ENCODE data around the gene RIN2.

RIN2 gene

DNA sequence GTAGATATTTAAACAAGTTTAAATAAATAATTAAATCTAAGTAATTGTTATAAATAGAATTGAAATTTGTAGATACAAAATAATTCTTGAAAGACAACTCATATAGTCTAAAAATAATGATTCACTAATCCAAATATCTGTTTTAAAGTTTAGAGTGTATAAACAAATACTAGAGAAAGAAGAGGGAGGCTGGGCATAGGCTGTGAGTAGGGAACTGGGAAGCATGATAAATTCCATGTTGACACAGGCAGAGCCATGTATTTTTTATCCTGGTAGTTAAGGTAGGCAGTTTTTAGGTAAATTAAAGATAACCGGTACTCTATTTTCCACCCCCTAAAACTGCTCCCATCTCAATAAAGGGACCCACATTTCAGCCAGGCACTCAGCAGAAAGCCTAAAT lies 11.7 kb upstream of the RIN2 start:
- TF ChIP-seq, protein P1, sequence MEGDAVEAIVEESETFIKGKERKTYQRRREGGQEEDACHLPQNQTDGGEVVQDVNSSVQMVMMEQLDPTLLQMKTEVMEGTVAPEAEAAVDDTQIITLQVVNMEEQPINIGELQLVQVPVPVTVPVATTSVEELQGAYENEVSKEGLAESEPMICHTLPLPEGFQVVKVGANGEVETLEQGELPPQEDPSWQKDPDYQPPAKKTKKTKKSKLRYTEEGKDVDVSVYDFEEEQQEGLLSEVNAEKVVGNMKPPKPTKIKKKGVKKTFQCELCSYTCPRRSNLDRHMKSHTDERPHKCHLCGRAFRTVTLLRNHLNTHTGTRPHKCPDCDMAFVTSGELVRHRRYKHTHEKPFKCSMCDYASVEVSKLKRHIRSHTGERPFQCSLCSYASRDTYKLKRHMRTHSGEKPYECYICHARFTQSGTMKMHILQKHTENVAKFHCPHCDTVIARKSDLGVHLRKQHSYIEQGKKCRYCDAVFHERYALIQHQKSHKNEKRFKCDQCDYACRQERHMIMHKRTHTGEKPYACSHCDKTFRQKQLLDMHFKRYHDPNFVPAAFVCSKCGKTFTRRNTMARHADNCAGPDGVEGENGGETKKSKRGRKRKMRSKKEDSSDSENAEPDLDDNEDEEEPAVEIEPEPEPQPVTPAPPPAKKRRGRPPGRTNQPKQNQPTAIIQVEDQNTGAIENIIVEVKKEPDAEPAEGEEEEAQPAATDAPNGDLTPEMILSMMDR (conservative IDR thresholded peaks at IDR 0.05; ENCODE audit: low read depth, low read length) = no peak
- H3K79me2 ChIP-seq (ENCODE audit: insufficient read depth, low read depth) = no peaks in the 10 kb centered on the region
- H4K20me1 ChIP-seq (ENCODE audit: insufficient read depth) = no peaks in the 10 kb centered on the region
- H2AFZ ChIP-seq (ENCODE audit: low read depth) = no peak overlapping the region
- no peaks in the 10 kb centered on the region for H3K4me1 ChIP-seq (ENCODE audit: low read depth, poor library complexity, severe bottlenecking)
- H3K27ac ChIP-seq = no peak overlapping the region
- no peak overlapping the region for H3K9ac ChIP-seq
- H3K36me3 ChIP-seq (ENCODE audit: insufficient read depth) = no peaks in the 10 kb centered on the region
- H3K4me3 ChIP-seq (IDR thresholded peaks at IDR 0.05; ENCODE audit: insufficient read depth, low read depth, low read length) = no peak overlapping the region
- no peaks in the 10 kb centered on the region for H3K27me3 ChIP-seq (ENCODE audit: insufficient read depth, low read depth)
- H3K4me2 ChIP-seq = no peak overlapping the region

DNA sequence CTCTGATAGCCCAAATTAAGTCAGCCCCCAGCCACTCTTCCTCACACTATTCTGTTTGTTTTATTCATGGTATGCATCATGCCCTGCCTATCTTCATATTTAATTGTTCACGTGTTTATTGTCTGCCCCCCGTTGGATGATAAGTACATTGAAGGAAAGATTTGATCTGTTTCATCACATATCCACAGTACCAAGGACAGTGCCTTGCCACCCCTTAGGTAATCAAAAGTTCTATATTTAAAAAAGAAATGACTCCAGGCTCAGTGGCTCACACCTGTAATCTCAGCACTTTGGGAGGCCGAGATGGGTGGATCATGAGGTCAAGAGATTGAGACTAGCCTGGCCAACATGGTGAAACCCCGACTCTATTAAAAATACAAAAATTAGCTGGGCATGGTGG lies 10.2 kb upstream of the RIN2 start:
- H3K4me2 ChIP-seq = no peak overlapping the region
- H2AFZ ChIP-seq (ENCODE audit: low read depth) = no peak overlapping the region
- H4K20me1 ChIP-seq (ENCODE audit: insufficient read depth) = no peaks in the 10 kb centered on the region
- H3K27ac ChIP-seq = no peak overlapping the region
- H3K79me2 ChIP-seq (ENCODE audit: insufficient read depth, low read depth) = no peaks in the 10 kb centered on the region
- no peaks in the 10 kb centered on the region for H3K27me3 ChIP-seq (ENCODE audit: insufficient read depth, low read depth)
- TF ChIP-seq, protein P1 (conservative IDR thresholded peaks at IDR 0.05; ENCODE audit: low read depth, low read length) = no peak
- no peaks in the 10 kb centered on the region for H3K36me3 ChIP-seq (ENCODE audit: insufficient read depth)
- no peak overlapping the region for H3K4me3 ChIP-seq (IDR thresholded peaks at IDR 0.05; ENCODE audit: insufficient read depth, low read depth, low read length)
- no peak overlapping the region for H3K9ac ChIP-seq
- H3K4me1 ChIP-seq (ENCODE audit: low read depth, poor library complexity, severe bottlenecking) = no peaks in the 10 kb centered on the region

DNA sequence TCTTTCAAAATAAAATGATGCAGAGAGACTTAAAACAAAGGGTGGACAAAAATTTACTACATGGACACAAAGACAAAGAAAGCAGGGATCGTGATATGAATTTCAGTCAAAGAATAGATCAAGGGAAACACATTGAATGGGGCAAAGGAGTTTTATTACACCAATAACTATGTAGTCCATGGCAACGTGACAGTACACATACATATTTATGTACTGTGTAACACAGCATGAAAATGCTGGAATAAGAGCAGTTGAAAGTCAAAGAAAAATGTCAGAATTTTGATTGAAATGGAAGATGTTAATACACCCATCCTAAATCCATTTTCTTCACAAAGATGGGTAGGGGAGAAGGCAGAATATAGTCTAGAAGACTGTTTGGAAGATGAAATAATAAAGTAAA lies 9.4 kb upstream of the RIN2 start:
- no peak overlapping the region for H3K4me3 ChIP-seq (IDR thresholded peaks at IDR 0.05; ENCODE audit: insufficient read depth, low read depth, low read length)
- H3K4me2 ChIP-seq = no peak overlapping the region
- no peaks in the 10 kb centered on the region for H3K36me3 ChIP-seq (ENCODE audit: insufficient read depth)
- H2AFZ ChIP-seq (ENCODE audit: low read depth) = no peak overlapping the region
- H3K27me3 ChIP-seq (ENCODE audit: insufficient read depth, low read depth) = no peaks in the 10 kb centered on the region
- H3K27ac ChIP-seq = no peak overlapping the region
- no peak overlapping the region for H3K9ac ChIP-seq
- TF ChIP-seq, protein P1 (conservative IDR thresholded peaks at IDR 0.05; ENCODE audit: low read depth, low read length) = no peak
- H4K20me1 ChIP-seq (ENCODE audit: insufficient read depth) = no peaks in the 10 kb centered on the region
- no peaks in the 10 kb centered on the region for H3K4me1 ChIP-seq (ENCODE audit: low read depth, poor library complexity, severe bottlenecking)
- no peaks in the 10 kb centered on the region for H3K79me2 ChIP-seq (ENCODE audit: insufficient read depth, low read depth)

DNA sequence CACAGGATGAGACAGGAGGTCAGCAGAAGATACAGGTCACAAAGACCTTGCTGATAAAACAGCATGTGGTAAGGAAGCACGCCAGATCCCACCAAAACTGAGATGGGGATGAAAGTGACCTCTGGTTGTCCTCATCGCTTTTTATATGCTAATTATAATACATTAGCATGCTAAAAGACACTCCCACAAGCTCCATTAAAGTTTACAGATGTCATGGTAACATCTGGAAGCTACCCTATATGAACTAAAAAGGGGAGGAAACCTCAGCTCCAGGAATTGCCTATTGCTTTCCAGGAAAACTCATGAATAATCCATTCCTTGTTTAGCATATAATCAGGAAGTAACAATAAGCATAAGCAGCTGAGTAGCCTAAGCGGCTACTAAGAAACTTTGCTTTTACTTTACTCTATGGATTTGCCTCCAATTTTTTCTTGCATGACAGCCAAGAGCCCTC lies 8.4 kb upstream of the RIN2 start:
- Histone ChIP-seq H2AFZ (ENCODE audit: low read depth) (no peak overlapping the region), H3K9ac (no peak overlapping the region), H3K27ac (no peak overlapping the region), H3K27me3 (ENCODE audit: insufficient read depth, low read depth) (no peaks in the 10 kb centered on the region), H3K36me3 (ENCODE audit: insufficient read depth) (no peaks in the 10 kb centered on the region), H3K4me2 (no peak overlapping the region), H4K20me1 (ENCODE audit: insufficient read depth) (no peaks in the 10 kb centered on the region), H3K4me1 (ENCODE audit: low read depth, poor library complexity, severe bottlenecking) (no peaks in the 10 kb centered on the region), H3K4me3 (IDR thresholded peaks at IDR 0.05; ENCODE audit: insufficient read depth, low read depth, low read length) (no peak overlapping the region), H3K79me2 (ENCODE audit: insufficient read depth, low read depth) (no peaks in the 10 kb centered on the region)
- TF ChIP-seq, protein P1 (conservative IDR thresholded peaks at IDR 0.05; ENCODE audit: low read depth, low read length) = no peak

Measured in KMS-11 (cell line).